HL-60 (cell line): ENCODE data around the gene OTOL1.

ENCODE experiments used
- DNase-seq, 2 experiments: peaks; one replicate each; pipeline ENCODE4 v3.0.0-alpha.2; 2010 to 2020; ENCODE audit warnings: low read depth in 1 of 2, low spot score in 1 of 2
- H3K27ac ChIP-seq: fragments of 250-450 bp; sonication (Bioruptor Pico); replicated peaks from 2 replicates; pipeline ENCODE4 v1.5.1; 2020; ENCODE audit warnings: mild to moderate bottlenecking, moderate library complexity
- H3K27me3 ChIP-seq: fragments of 250-450 bp; sonication (Bioruptor Pico); 2 replicates; pipeline ENCODE4 v1.5.1; 2021; ENCODE audit warnings: mild to moderate bottlenecking, moderate library complexity; ENCODE audit not compliant: insufficient read depth, poor library complexity, severe bottlenecking
- H3K4me3 ChIP-seq: replicated peaks from 2 replicates; pipeline ENCODE4 v1.5.1; 2011; ENCODE audit warnings: mild to moderate bottlenecking, control low read depth, low read length; ENCODE audit not compliant: insufficient read depth
- CTCF ChIP-seq: IDR thresholded peaks from one replicate; pipeline ENCODE4 v1.5.1; 2011; ENCODE audit warnings: low read length, control low read depth, inconsistent platforms; ENCODE audit not compliant: insufficient read depth
- GABPA ChIP-seq: IDR thresholded peaks from 2 replicates; pipeline ENCODE4 v1.6.1; 2012; ENCODE audit warnings: low read depth
- POLR2AphosphoS5 ChIP-seq: IDR thresholded peaks from 2 replicates; pipeline ENCODE4 v1.6.1; 2012; ENCODE audit warnings: low read depth
- REST ChIP-seq: IDR thresholded peaks from 2 replicates; pipeline ENCODE4 v1.6.1; 2012; ENCODE audit warnings: low read depth; ENCODE audit not compliant: insufficient replicate concordance
- SPI1 ChIP-seq: IDR thresholded peaks from 2 replicates; pipeline ENCODE4 v1.6.1; 2012; ENCODE audit warnings: low read depth, mild to moderate bottlenecking, borderline replicate concordance

OTOL1 gene

GRCh38 chr3:161471211-161471610, 25.4 kb upstream of the OTOL1 start:
- no peak overlapping the region for H3K27ac ChIP-seq
- H3K27me3 ChIP-seq: no peaks in the 10 kb centered on the region
- no peak overlapping the region for H3K4me3 ChIP-seq
- TF ChIP-seq REST (no peak), POLR2AphosphoS5 (no peak), SPI1 (no peak), GABPA (no peak), CTCF (no peak)
- DNase-seq: no peak

DNA sequence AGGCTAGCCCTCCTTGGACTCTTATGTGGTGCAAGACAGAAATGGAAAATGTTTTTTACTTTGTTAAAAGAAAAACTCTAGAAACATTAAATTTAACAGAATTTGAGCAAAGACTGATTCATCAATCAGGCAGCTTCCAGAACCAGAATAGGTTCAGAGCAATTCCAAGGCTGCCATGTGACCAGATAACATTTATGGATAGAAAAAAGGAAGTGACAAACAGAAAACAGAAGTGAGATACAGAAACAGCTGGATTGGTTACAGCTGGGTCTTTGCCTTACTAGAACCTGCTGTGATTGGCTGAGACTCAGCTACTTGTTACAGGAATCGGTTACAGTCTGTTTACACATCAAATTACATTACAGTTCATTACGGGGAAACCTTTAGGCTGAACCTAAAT, 22.5 kb upstream of the OTOL1 start:
- DNase-seq: peak in 1 of 2 experiments; percentile 10

GRCh38 chr3:161474741-161475140, 21.9 kb upstream of the OTOL1 start:
- Histone ChIP-seq H3K27me3 (no peaks in the 10 kb centered on the region), H3K4me3 (no peak overlapping the region), H3K27ac (no peak overlapping the region)
- no peak for TF ChIP-seq SPI1
- no peak for TF ChIP-seq POLR2AphosphoS5
- TF ChIP-seq CTCF: no peak
- no peak for TF ChIP-seq GABPA
- no peak for TF ChIP-seq REST
- DNase-seq: no peak

More for the DNA sequence above, 22.5 kb upstream of the OTOL1 start:
- H3K27me3 ChIP-seq: no peaks in the 10 kb centered on the region
- TF ChIP-seq SPI1 (peak; percentile 87), CTCF (no peak)
- H3K27ac ChIP-seq: no peak overlapping the region
- no peak overlapping the region for H3K4me3 ChIP-seq

- H3K27ac ChIP-seq: no peak overlapping the region
- DNase-seq: no peak
- no peak overlapping the region for H3K4me3 ChIP-seq
- no peaks in the 10 kb centered on the region for H3K27me3 ChIP-seq
- TF ChIP-seq CTCF (no peak), SPI1 (no peak), GABPA (no peak), REST (no peak), POLR2AphosphoS5 (no peak)
Observed at GRCh38 chr3:161475206-161475605, 21.4 kb upstream of the OTOL1 start.
